Glomerular visceral epithelial cell (primary cell): Measurements from ENCODE around the gene PRKN.

Source experiments
- DNase-seq: peaks from one replicate; pipeline ENCODE4 v3.0.0-alpha.2; 2016; ENCODE audit errors: extremely low spot score

Gene PRKN

DNA sequence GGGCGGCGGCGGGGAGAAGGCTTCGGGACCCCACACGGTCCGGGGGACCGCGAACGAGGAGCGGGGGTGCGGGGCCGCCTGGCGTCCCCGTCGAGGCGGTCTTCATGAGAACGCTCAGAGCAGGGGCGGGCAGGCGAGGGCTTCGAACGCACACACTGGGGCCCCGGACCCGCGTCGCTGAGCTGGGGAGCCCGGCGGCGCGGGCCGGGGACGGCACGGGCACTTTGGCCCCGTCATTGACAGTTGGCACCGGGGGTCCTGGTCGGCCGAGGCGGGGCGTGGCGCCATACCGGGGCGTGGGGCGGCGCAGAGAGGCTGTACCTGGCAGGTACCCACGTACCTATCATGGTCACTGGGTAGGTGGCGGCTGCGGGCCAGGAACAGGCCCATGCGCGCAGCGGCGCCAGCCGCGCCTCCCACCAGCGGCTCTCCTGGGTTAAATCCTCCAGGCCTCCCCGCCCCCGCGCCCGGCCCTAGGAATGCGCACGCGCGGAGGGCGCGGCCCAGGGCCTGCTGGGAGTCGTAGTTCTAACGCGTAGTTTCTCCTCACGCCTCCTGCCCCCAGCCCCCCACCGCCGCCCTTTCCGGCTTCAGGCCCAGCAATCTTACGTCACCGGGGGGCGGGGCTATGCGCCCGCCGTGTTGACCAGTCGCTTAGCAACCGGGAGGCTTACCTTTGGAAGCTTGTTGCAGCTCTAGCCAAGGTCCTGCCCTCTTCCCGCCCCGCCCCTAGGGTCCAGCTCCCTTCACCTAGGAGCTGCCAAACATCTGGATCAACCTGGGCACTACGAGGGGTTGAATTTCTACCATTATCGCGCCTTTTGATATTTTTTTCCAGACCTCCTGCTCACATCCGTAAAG lies at the start of gene PRKN, which contains the start of gene PACRG:
Gene PRKN, minus strand, starts transcription at position 445 of the 861 bp plus-strand sequence.
Gene PACRG, plus strand, starts transcription at position 653 of the 861 bp plus-strand sequence.
- DNase-seq, result peak; percentile 99

DNA sequence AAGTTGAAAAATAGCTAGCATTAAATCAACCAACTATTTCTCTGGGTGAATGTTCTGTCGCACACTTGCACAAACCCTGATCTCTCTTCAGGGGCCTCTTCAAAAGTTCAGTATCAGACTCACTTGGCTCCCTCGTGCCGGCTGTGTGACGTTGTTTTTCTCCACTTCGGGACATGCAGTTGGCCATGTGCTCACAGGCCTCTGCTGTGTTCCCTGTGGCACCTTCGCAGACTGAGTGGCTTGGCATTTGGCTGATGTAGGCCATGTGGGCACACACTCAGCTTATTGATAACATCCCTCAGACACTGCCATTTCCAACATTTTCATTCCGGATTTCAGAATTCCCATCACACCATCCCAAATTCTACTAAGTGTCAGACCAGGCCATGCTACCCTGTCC lies 49.5 kb upstream of the PRKN start:
- no peak for DNase-seq

DNA sequence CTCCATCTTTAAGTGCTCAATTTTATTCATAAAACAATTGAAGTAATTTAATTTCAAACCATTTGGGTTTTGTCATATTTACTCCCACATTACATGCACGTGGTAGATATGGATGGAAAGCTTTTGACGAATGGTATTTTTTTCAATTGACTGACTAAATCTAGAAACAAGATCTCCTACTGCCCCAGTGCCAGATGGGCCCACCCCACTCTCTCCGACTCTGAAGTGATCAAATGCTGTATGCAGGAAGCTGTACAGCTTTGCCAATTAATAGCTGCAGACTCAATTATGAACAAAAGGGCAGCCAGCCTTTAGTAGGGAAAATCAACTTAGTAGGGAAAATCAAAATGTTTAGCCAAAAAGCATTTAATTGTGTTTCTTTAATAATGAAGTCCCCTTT lies 46.4 kb upstream of the PRKN start:
- no peak for DNase-seq

DNA sequence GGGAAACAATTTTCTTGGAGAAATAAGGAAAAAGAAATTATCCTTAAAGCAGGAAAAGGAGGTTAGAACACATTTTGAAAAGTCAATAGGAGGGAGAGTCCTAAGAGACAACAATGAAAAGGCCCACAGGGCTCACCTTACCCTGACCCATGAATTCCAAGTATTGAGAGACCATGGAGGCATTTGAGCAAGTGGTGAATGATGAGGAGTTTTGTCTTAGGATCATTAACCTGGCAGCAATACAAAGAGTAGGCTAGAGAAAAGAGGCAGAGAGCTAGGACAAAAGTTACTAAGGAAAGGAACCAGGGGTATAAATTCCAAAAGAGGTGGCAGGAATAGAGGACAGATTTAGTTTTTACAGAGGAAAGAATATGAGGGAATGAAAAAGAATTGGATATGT lies 44.9 kb upstream of the PRKN start:
- DNase-seq, result no peak

DNA sequence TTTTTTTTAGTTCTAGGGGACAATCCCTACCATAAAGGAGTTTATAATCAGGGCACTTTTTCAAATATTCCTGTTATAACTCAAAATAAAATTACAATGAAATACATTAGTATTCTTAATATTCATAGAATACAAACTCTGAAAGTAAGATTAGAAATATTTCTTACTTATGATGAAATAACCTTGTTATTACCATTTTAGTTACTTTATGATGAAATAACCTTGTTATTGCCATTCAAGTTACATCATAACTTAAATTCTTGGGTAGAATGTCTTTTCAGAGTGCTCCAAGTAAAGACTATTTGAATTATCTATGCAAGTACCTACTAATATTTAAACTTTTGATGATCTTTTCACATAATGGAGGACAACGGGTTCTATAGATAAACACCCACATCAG lies 43.4 kb upstream of the PRKN start:
- DNase-seq, result no peak

DNA sequence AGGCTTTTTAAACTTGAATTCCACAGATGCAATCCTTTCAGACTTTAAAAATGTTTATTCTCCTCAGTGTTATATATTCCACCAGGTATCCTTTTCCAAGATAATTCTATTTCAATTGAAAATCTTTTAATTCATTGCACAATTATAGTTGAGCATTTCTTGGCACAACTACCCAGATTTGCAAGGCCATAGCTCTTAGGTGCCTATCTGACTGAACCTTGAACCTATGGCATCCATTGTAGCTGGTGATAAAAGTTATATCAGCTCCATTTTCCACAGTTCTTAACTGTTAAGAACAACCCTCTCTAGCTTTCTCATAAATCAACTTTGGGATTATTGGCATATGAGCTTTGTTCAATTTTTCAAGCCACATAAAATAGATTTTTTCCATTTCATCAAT lies 42.6 kb upstream of the PRKN start:
- no peak for DNase-seq

DNA sequence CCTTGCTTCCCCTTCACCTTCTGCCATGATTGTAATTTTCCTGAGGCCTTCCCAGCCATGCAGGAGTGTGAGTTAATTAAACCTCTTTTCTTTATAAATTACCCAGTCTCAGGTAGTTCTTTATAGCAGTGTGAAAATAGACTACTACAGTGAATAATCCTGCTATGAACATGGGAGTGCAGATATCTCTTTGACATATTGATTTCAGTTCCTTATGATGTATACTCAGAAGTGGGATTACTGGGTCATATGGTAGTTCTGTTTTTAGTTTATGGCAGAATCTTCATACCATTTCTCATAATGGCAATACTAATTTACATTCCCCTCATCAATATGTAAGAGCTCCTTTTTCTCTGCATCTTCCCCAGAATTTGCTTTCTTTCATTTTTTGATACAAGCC lies 26.2 kb upstream of the PRKN start:
- no peak for DNase-seq

DNA sequence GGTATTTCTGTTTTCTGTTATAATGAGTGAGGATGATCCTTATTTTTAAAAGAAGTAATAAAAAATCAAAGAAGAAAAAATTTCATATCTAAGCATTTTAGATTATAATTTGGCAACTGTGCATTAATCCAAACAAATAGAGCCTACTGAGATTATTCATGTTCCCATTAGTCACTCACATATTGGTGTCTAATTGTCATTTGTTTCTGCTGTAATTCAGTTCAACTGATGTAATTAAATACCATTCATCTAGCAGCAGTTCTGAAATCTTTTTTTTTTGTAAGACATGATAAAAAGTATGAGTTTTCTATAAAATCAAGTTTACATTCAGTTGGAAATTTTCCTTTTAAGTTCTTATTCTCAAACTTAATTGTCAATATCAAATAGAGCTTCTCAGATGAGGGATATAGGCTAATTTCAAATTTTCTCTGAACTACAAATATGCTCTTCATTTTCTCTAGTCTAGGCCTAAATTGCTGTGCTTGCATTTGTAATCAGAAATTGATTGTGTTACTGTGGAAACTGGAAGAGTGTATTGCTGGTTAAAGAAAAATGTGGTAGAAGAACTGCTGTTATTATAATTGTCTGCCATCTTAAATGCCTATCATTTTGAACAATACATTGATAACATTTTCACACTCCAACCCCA lies 23.8 kb upstream of the PRKN start:
- DNase-seq, result no peak

DNA sequence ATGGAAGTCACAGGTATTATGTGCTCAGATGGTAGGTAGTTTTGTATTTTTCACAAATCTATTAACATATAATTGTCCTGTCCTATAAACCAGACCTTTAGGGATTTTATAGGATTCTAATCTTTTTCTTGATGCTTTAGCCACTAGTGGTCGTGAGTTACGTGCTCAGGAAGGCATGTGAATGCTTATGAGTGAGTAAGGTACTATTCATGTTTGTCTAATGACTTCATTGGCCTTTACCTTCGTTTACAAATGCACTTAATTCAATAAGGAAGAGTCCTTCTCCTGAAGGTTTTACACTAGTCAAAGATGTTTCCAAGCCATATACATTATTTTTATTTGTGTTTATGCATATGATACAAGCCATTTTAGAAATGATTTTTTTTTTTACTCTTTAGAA lies 23.2 kb upstream of the PRKN start:
- DNase-seq, result peak; percentile 39

DNA sequence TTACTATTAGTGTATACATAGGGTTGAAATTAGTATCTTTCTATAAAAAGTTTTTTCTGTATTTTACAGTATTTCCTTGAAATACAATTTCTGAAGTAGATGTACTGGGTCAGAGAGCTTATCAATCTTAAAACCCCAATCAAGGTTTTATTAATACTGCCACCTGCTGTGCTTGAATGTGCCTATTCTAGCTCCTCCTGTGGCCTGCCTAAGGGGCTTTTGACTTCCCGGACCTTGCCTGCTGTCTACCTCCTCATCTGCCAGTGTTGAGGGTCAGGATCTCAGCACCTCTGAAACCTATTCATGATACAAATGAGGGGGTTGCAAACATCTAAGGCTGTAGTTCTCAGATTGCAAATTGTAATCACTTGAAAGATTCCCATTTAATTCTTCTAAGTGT lies 9.4 kb upstream of the PRKN start:
- DNase-seq, result no peak

DNA sequence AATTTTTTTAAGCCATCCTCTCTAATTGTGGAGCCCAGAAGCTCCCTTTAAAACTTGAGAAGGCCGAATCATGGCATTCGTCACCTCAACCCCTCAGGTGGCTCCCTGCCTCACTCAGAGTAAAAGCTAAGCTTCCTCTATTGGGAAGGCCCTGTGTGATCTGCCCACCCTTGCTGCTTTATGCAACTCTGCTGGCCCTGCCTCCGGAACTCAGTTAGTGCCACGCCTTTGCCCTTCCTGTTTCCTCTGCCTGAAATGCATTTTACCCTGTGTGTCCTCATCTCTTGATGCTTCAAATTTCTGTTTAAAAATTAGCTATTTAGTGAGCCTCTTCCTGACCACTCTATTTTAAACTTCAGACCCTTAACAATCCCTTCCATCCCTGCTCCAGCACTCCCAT lies 5.9 kb upstream of the PRKN start:
- no peak for DNase-seq

DNA sequence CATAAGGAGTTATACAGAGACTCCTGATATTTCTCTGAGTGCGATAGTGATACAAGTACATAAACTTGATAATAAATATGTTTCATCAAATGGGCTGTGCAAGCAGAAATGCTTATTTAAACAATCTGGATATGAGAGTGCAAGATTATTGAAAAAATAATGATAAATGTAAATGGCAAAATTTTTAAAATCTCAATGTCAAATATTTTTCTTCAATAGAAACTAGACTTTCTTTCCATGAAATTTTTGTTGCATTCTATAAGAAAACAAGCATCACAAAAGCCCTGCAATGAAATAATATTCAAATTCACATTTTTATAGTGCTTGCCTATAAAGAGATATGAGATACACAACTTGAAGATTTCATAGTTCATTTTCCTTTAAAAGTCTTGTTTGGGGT lies 2.9 kb upstream of the PRKN start:
- DNase-seq, result no peak

DNA sequence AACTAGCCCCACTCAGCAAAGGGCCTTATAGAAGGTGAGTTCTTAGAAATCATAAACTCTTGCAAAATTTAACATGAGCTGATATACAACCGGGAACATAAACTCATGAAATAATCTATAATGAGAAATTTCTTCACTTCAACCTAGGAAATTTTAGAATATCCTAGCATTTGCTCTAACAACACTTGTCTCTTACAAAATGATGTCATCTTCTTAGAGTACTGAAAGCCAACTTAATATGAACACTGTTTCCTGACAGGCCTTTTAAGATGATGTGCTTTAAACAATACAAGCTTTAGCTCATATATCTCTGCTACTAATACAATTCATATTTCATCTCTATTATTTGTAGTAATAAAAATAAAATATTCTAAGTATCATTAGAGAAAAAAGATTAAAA lies 1.1 kb upstream of the PRKN start:
- DNase-seq, result no peak

DNA sequence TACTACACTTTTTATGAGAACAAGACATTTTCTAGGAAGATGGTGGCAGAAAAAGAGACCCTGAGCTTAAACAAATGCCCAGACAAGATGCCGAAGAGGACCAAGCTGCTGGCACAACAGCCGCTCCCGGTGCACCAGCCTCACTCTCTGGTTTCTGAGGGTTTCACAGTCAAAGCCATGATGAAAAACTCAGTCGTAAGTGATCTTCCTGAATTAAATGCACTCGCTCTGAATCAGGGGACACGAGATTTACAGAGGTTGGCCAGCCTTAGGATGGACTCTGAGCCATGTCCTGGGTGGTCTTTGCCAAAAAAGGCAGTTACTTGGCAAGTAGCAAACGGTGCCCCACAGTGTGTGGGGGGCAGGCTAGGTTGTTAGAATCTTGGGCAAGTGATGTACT lies 631 bp upstream of the PRKN start:
- no peak for DNase-seq

DNA sequence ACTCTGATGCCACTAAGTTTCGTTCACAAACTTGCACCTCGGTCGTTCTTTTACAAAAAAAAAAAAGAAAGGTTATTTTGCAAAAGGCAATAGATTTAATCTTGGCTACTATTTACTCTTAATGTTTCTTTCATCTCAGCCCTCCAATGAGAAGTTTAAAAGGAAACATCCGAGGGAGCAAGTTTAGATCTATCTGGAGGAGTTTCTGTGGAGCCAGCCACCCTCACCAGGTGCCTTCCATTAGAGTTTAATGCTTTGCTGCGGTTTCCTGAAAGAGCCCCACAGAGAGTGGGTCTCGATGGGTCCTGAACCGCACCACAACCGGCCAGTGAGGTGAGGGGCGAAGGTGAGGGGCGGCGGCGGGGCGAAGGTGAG lies 632 bp downstream of the PRKN start:
- DNase-seq, result peak; percentile 16

DNA sequence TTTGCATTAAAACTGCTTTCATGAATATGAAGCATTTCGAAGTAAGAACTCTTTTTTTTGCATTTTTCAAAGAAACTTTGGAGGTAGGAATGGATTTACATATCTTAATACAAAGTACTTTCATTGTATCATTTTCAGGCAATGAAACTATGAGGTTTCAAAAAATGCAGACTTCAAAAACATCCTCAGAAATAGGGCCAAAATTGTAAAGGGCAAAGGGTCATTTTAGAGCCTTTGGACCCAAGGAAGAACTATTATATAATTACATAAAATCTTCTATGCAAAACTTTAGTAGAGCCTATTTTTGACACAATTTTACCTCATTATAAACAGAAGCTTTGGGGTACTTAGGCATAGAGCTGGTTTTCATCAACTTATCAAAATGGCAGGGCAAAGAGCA lies 4.9 kb downstream of the PRKN start:
- DNase-seq, result no peak

DNA sequence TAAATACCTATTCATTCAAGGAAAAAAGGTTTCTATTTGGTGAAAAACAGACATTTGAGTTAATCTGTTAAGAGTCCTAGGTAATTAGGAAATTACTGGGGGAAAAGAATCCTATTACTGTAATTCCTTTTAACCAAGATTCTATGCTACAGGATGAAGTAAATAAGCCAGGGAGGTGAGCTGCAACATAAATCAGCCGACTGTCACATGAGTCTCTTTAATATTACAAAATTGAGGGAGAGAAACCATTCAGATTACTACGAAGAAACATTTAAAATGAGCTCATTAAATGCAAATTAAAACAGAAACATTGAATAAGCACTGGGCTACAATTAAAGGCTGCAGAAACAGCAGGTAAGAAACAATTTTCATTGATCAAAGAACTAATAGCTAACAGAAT lies 5.3 kb downstream of the PRKN start:
- no peak for DNase-seq

DNA sequence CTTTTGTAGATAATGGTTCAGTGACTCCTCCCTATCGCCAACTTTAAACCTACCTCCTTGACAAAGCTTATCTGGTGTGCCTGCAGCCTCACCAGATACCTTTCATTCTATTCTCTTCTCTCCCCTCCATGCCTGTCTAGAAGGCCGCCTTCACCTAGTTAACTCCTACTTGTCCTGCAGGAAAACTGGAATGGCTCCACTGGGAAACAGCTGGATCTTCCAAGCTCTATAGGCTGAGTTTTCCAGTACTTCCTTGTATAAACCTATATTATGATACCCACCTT lies 6.2 kb downstream of the PRKN start:
- DNase-seq, result no peak

DNA sequence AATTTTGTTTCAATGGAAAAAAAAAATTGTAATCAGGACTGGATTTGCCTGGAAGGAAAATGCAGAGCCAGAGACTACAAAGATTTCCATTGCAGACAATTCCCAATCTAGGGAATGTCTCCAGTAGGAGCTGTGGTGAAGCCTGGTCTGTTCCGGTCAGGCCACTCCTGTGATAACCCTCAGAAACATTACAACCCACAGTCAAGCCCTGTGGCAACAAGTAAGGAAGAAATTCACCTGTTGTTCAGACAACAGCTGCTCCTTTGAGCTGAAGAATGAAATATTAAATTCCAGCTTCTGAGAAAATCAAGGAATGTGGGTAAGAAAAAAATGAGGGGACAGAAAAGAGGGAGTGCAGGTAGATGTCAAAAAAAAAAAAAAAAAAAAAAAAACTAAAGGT lies 8.0 kb downstream of the PRKN start:
- no peak for DNase-seq

DNA sequence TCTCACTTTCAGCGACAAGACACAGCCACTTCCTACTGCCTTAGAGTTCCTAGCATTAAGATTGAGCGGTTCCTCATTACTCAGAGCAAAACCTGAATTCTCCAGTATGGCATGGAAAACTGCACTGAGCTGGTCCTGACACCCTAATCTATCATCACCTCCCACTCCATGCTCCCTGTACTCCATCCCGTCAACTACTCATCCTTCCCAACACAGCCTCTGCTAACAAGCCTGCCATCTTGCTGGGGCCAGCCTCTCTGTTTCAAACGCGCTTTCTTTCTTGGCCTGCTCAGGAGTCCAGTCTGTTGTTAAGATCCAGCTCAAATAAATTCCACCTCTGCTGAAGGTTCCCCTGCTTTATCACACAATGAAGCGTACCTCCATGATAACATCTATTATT lies 12.0 kb downstream of the PRKN start:
- DNase-seq, result no peak

DNA sequence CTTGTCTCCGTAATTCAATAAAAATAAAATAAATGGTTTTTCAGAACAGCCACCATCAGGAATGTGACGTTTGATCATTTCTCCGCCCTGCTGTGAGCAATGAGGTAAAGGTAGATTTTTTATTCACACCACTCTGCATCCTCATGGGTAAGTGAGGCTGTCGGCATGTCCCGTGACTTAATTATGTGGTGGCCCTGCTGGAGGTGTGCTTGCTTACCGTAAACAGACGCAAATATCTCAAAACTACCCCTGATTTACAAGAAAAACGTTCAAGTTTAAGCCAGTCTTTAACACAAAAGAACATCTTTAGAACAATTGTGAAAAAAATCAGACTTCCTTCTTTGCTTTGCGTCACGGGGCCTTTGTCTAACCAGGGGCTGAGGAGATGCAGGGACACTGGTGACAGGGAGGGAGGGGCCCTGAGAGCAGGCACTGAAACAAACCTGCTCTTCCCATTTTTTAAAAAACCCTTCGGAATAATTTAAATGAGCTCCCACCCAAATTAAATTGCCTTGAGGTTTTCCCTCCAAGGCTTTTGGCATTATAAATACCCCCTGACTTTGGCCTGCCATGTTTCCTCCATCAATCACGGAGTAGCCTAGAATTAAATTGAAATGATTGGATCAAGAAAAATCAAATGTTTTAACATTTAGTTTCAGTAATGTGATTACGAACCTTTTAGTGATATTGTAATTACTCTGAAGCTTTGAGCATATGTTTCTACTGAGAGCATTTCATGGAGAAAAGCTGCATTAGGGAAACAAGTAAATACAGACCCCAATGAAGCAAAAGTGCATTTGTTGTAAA lies 13.4 kb downstream of the PRKN start:
- no peak for DNase-seq

DNA sequence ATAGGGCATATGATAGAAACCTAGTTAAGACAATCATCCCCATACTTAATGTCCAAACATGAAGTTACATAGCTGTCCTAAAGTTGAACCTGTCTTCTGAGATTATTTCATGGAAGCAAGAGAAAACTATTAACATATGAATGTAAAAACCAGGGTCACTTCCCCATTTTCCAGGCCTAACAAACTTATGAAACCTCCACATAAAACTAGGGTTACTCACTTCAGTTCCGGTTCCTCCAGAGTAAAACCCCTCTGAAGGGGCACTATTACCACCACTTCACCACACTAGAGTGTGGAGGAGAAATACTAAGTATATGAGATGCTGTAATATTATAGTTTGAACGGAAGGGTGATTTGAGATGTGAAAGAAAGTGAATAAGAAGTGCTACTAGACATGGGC lies 14.9 kb downstream of the PRKN start:
- DNase-seq, result no peak

DNA sequence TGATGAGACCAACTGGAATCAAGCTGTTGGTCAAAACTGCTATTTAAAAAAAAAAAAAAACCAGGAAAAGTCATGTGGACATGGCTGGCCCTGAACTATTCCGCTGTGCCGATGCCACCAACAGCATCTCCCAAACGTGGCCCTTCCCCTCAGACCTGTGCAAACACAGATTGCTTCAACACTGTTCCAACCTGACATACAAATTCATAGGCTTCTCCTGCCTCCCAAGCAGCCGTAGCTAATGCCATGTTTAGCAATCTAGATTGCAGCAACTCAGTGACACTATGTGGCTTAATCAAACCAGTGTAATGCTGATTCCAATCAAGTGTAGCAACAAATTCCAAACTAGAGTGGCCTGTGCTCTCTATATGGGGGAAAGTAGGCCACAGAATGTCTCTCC lies 16.2 kb downstream of the PRKN start:
- DNase-seq, result no peak
